Spinal cord (tissue), 10 donors: ENCODE measurements around the gene ZNF273. TPM values are rescaled to one million over a fixed set of nuclear protein-coding genes. Genes with fewer than 3 reads are reported as not detected.
A peak's percentile ranks its signal among the peaks of the same experiment; 100 is the strongest.

Source experiments
- DNase-seq, 6 donors: peaks; one replicate each; pipeline versions ENCODE4 v3.0.0 to v3.0.0-alpha.2; 2013 to 2015; ENCODE audit warnings: low spot score in 6 of 6, low read depth in 4 of 6
- H3K27ac ChIP-seq: one replicate; pipeline ENCODE4 v1.5.1; 2013; ENCODE audit warnings: low read depth, low read length, control low read depth
- H3K27me3 ChIP-seq: one replicate; pipeline ENCODE4 v1.6.1; 2013; ENCODE audit warnings: low read length; ENCODE audit not compliant: control insufficient read depth, insufficient read depth
- H3K36me3 ChIP-seq: one replicate; pipeline ENCODE4 v1.6.1; 2013; ENCODE audit warnings: low read length; ENCODE audit not compliant: control insufficient read depth, insufficient read depth
- H3K4me1 ChIP-seq: one replicate; pipeline ENCODE4 v1.6.1; 2013; ENCODE audit warnings: low read length; ENCODE audit not compliant: control insufficient read depth, insufficient read depth
- H3K4me3 ChIP-seq: one replicate; pipeline ENCODE4 v1.5.1; 2013; ENCODE audit warnings: low read depth, low read length, control low read depth
- H3K9me3 ChIP-seq: one replicate; pipeline ENCODE4 v1.6.1; 2013; ENCODE audit warnings: low read length; ENCODE audit not compliant: control insufficient read depth, insufficient read depth
- WGBS: methylation state at CpG from one replicate; pipeline ENCODE4 v1.1.5; 2013; ENCODE audit warnings: missing lambda C conversion rate; ENCODE audit not compliant: insufficient coverage; 5-methylcytosine and 5-hydroxymethylcytosine counted together
- polyA plus RNA-seq, 2 donors: library from polyadenylated mRNA; unstranded; fragments of 120-200 nt; gene quantifications; one replicate each; pipeline ENCODE4 v1.2.1, GENCODE V29; 2013; ENCODE audit not compliant: insufficient read length in 2 of 2
- total RNA-seq, 2 donors: library from RNA; depleted of rRNA in 1 of 2; stranded (reverse); fragments of 120-200 nt in 1 of 2; fragments of >200 nt in 1 of 2; gene quantifications; one replicate each; pipeline versions ENCODE4 v1.2.3 to v1.2.4, GENCODE V29; 2013 to 2014
- donor health status: healthy.

The ZNF273 gene
- total and polyA plus RNA-seq, 4 donors = 12.2 to 22.7 (median 17.6) TPM

- peaks cover 6% of the 10 kb centered on the region for H3K9me3 ChIP-seq
- no peak for DNase-seq
- no peaks in the 10 kb centered on the region for H3K36me3 ChIP-seq
- H3K27me3 ChIP-seq = no peaks in the 10 kb centered on the region
- H3K4me1 ChIP-seq = peaks cover 13% of the 10 kb centered on the region
- no peak overlapping the region for H3K4me3 ChIP-seq
- no peak overlapping the region for H3K27ac ChIP-seq
- WGBS = 88% methylated on average over 20 of the region's 23 CpGs
Observed at GRCh38 chr7:64875658-64876406, 27.2 kb upstream of the ZNF273 start.

- Histone ChIP-seq H3K4me3 (peak overlapping the region; percentile 30), H3K27me3 (no peaks in the 10 kb centered on the region), H3K27ac (no peak overlapping the region), H3K9me3 (peaks cover 11% of the 10 kb centered on the region), H3K4me1 (peaks cover 20% of the 10 kb centered on the region), H3K36me3 (no peaks in the 10 kb centered on the region)
- WGBS = 17% methylated on average over 39 of the region's 39 CpGs
- DNase-seq = peak; percentile 28 to 94 (median 50)
Observed at GRCh38 chr7:64876792-64877713, 26.0 kb upstream of the ZNF273 start.

GRCh38 chr7:64877714-64878610 is 25.1 kb upstream of the ZNF273 start:
- WGBS = 72% methylated on average over 32 of the region's 34 CpGs
- no peak for DNase-seq

GRCh38 chr7:64878684-64879083 is 24.4 kb upstream of the ZNF273 start:
- no peak for DNase-seq
- Histone ChIP-seq H3K9me3 (peaks cover 11% of the 10 kb centered on the region), H3K36me3 (no peaks in the 10 kb centered on the region), H3K27ac (no peak overlapping the region), H3K4me3 (no peak overlapping the region), H3K27me3 (no peaks in the 10 kb centered on the region), H3K4me1 (peaks cover 32% of the 10 kb centered on the region)
- 95% methylated on average over 5 of the region's 5 CpGs for WGBS

More at GRCh38 chr7:64877714-64878610, 25.1 kb upstream of the ZNF273 start:
- H3K36me3 ChIP-seq = no peaks in the 10 kb centered on the region
- H3K27me3 ChIP-seq = no peaks in the 10 kb centered on the region
- no peak overlapping the region for H3K27ac ChIP-seq
- H3K9me3 ChIP-seq = peaks cover 11% of the 10 kb centered on the region
- H3K4me1 ChIP-seq = peaks cover 29% of the 10 kb centered on the region
- no peak overlapping the region for H3K4me3 ChIP-seq

GRCh38 chr7:64879086-64879730 is 23.9 kb upstream of the ZNF273 start:
- H3K27me3 ChIP-seq = no peaks in the 10 kb centered on the region
- H3K4me1 ChIP-seq = peaks cover 32% of the 10 kb centered on the region
- H3K4me3 ChIP-seq = no peak overlapping the region
- 85% methylated on average over 9 of the region's 9 CpGs for WGBS
- no peak overlapping the region for H3K27ac ChIP-seq
- no peaks in the 10 kb centered on the region for H3K36me3 ChIP-seq
- peaks cover 11% of the 10 kb centered on the region for H3K9me3 ChIP-seq
- DNase-seq = no peak

- Histone ChIP-seq H3K36me3 (peaks cover under 1% of the 10 kb centered on the region), H3K4me1 (peaks cover 32% of the 10 kb centered on the region), H3K4me3 (no peak overlapping the region), H3K27ac (no peak overlapping the region), H3K9me3 (peaks cover 13% of the 10 kb centered on the region), H3K27me3 (no peaks in the 10 kb centered on the region)
- DNase-seq = no peak
- WGBS = 97% methylated on average over 17 of the region's 17 CpGs
Observed at GRCh38 chr7:64879800-64880199, 23.3 kb upstream of the ZNF273 start.

GRCh38 chr7:64880322-64881297 is 22.5 kb upstream of the ZNF273 start:
- DNase-seq = no peak
- 95% methylated on average over 33 of the region's 38 CpGs for WGBS
- Histone ChIP-seq H3K4me1 (peaks cover 32% of the 10 kb centered on the region), H3K36me3 (peaks cover 3% of the 10 kb centered on the region), H3K27ac (no peak overlapping the region), H3K9me3 (peaks cover 11% of the 10 kb centered on the region), H3K4me3 (no peak overlapping the region), H3K27me3 (no peaks in the 10 kb centered on the region)
